ENCODE measurements around the gene ANXA2.

Gene ANXA2

DNA sequence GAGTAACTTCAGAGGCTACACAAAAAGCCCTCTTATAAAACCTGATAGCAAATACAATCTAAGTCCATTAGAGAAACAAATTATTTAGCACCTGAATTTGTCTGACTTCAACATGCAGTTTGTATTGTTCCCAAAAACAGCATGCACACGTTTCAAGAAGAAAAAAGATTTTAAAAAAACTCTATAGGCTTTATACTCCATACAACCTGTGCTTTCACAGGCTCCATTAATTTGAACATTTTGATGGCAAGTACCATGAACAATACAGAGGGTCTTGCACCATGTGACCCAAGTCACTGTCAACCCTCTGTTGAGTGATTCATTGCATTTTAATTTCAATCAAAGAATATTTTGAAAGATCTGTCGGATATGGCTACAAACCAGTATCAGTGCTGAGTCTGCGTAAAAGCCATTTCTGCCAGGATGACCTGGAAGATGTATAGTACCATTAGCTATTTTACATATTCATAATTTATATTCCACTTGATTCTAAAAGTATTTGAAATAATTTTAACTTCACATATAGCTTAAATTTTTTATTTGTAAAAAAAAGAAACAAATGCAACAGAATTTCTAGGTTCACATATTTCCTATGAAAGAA lies 13.2 kb downstream of the ANXA2 start:
- Histone ChIP-seq H3K36me3 (ENCODE audit: insufficient read depth, low read length) (peaks cover 3% of the 10 kb centered on the region; the same call in 1 of the 2 replicates), H2AFZ (ENCODE audit: low read length) (no peak overlapping the region), H3K9me2 (replicated peaks; ENCODE audit: low read depth, low read length) (no peaks in the 10 kb centered on the region), H3K4me2 (ENCODE audit: low read depth, low read length, poor library complexity, severe bottlenecking) (no peak overlapping the region), H3K27me3 (ENCODE audit: insufficient read depth, low read length, poor library complexity, severe bottlenecking) (no peaks in the 10 kb centered on the region), H3F3A (ENCODE audit: low read depth) (no peaks in the 10 kb centered on the region), H4K20me1 (ENCODE audit: insufficient read depth, low read length, poor library complexity, severe bottlenecking) (no peaks in the 10 kb centered on the region), H3K9ac (ENCODE audit: low read depth, low read length, poor library complexity, severe bottlenecking) (no peak overlapping the region), H3K4me1 (ENCODE audit: insufficient read depth, low read length, poor library complexity, severe bottlenecking) (peaks cover 7% of the 10 kb centered on the region), H3K4me3 (ENCODE audit: low read length, poor library complexity, severe bottlenecking) (no peak overlapping the region), H3K79me2 (ENCODE audit: insufficient read depth, low read length) (no peaks in the 10 kb centered on the region; the same call in 1 of the 2 replicates), H3K9me3 (ENCODE audit: insufficient read depth, low read depth, low read length) (no peaks in the 10 kb centered on the region)
- no peak for TF ChIP-seq EZH2phosphoT487 (IDR thresholded peaks at IDR 0.05; ENCODE audit: borderline replicate concordance)

DNA sequence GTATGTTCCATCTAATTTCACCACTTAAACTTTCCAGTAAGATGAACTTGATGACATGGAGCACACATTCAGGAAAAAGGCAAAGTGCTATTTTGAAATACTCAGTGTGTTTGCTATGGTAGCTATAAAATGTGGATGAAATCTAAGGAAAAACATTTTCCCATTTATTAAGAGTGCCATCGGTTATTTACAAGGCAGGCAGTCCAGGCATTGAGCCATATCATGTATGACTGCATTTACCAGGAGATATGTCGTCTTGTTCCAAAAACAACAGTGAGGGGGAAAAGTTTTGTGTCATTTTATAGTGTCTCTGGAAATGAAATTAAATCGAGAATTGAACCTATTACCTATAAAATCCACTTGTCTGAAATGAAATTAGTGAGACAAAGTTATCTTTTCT lies 13.7 kb downstream of the ANXA2 start:
- Histone ChIP-seq H2AFZ (ENCODE audit: low read length) (no peak overlapping the region), H3K9me3 (ENCODE audit: insufficient read depth, low read depth, low read length) (no peaks in the 10 kb centered on the region), H3K36me3 (ENCODE audit: insufficient read depth, low read length) (peaks cover 3% of the 10 kb centered on the region; the same call in 1 of the 2 replicates), H3F3A (ENCODE audit: low read depth) (no peaks in the 10 kb centered on the region), H3K4me1 (ENCODE audit: insufficient read depth, low read length, poor library complexity, severe bottlenecking) (peaks cover 1% of the 10 kb centered on the region), H3K4me2 (ENCODE audit: low read depth, low read length, poor library complexity, severe bottlenecking) (no peak overlapping the region), H4K20me1 (ENCODE audit: insufficient read depth, low read length, poor library complexity, severe bottlenecking) (no peaks in the 10 kb centered on the region), H3K27me3 (ENCODE audit: insufficient read depth, low read length, poor library complexity, severe bottlenecking) (no peaks in the 10 kb centered on the region), H3K9ac (ENCODE audit: low read depth, low read length, poor library complexity, severe bottlenecking) (no peak overlapping the region), H3K4me3 (ENCODE audit: low read length, poor library complexity, severe bottlenecking) (no peak overlapping the region), H3K9me2 (replicated peaks; ENCODE audit: low read depth, low read length) (no peaks in the 10 kb centered on the region), H3K79me2 (ENCODE audit: insufficient read depth, low read length) (no peaks in the 10 kb centered on the region; the same call in 1 of the 2 replicates)
- TF ChIP-seq EZH2phosphoT487 (IDR thresholded peaks at IDR 0.05; ENCODE audit: borderline replicate concordance) = no peak
- TF ChIP-seq, protein P1, sequence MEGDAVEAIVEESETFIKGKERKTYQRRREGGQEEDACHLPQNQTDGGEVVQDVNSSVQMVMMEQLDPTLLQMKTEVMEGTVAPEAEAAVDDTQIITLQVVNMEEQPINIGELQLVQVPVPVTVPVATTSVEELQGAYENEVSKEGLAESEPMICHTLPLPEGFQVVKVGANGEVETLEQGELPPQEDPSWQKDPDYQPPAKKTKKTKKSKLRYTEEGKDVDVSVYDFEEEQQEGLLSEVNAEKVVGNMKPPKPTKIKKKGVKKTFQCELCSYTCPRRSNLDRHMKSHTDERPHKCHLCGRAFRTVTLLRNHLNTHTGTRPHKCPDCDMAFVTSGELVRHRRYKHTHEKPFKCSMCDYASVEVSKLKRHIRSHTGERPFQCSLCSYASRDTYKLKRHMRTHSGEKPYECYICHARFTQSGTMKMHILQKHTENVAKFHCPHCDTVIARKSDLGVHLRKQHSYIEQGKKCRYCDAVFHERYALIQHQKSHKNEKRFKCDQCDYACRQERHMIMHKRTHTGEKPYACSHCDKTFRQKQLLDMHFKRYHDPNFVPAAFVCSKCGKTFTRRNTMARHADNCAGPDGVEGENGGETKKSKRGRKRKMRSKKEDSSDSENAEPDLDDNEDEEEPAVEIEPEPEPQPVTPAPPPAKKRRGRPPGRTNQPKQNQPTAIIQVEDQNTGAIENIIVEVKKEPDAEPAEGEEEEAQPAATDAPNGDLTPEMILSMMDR (conservative IDR thresholded peaks at IDR 0.05; ENCODE audit: low read length) = no peak

DNA sequence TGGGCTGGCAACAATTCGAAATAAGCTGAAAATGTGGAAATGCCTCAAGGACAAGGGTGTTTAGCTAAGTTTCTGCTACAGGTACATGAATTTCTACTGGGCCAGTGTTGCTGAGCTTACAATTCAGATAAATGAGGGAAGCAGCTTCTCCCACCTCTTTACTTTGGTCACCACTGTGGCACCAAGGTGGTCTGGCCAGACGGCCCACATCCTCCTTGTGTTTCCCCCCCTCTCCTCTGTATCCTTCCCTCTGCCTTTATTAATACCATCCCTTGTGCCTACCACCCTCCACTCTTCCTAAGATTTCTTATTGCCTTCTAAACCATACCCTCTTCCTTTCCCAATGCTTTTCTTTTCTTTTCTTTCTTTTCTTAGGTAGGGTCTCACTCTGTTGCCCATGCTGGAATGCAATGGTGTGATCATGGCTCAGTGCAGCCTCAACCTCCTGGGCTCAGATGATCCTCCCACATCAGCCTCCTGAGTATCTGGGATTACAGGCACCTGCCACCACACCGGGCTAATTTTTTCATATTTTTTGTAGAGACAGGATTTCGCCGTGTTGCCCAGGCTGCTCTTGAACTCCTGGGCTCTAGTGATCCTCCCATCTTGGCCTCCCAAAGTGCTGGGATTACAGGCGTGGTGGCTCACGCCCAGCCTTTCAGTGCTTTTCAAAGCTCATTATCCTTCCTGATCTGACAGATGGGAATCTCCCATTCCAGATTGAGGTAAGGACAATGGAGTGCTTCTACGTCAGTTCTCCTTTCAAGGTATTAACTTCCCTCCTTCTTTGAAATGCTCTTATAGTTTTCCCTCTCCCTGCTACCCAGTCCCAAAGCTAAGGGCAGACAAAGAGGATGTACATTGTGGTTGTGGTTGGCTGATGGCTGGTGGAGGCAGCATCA lies 14.8 kb downstream of the ANXA2 start:
- H3K9ac ChIP-seq (ENCODE audit: low read depth, low read length, poor library complexity, severe bottlenecking) = no peak overlapping the region
- H3K4me3 ChIP-seq (ENCODE audit: low read length, poor library complexity, severe bottlenecking) = no peak overlapping the region
- no peaks in the 10 kb centered on the region for H3K4me1 ChIP-seq (ENCODE audit: insufficient read depth, low read length, poor library complexity, severe bottlenecking)
- TF ChIP-seq, protein P1 (conservative IDR thresholded peaks at IDR 0.05; ENCODE audit: low read length) = no peak
- TF ChIP-seq EZH2phosphoT487 (IDR thresholded peaks at IDR 0.05; ENCODE audit: borderline replicate concordance) = no peak
- no peak overlapping the region for H3K4me2 ChIP-seq (ENCODE audit: low read depth, low read length, poor library complexity, severe bottlenecking)
- no peaks in the 10 kb centered on the region for H4K20me1 ChIP-seq (ENCODE audit: insufficient read depth, low read length, poor library complexity, severe bottlenecking)
- peaks cover 3% of the 10 kb centered on the region; the same call in 1 of the 2 replicates for H3K36me3 ChIP-seq (ENCODE audit: insufficient read depth, low read length)
- H3K27me3 ChIP-seq (ENCODE audit: insufficient read depth, low read length, poor library complexity, severe bottlenecking) = no peaks in the 10 kb centered on the region
- H3K9me2 ChIP-seq (replicated peaks; ENCODE audit: low read depth, low read length) = no peaks in the 10 kb centered on the region
- H2AFZ ChIP-seq (ENCODE audit: low read length) = no peak overlapping the region
- no peaks in the 10 kb centered on the region for H3K79me2 ChIP-seq (ENCODE audit: insufficient read depth, low read length)
- H3F3A ChIP-seq (ENCODE audit: low read depth) = no peaks in the 10 kb centered on the region
- no peaks in the 10 kb centered on the region for H3K9me3 ChIP-seq (ENCODE audit: insufficient read depth, low read depth, low read length)

Measured in Loucy (cell line).